GM12878 (cell line): ENCODE measurements around the gene ZC3H6.

Experiments used
- BACH1 ChIP-seq: fragments of 450-650 bp; IDR thresholded peaks from 2 replicates; pipeline ENCODE4 v1.6.1; 2017; ENCODE audit warnings: mild to moderate bottlenecking, borderline replicate concordance
- FOXK2 ChIP-seq: fragments of 450-650 bp; IDR thresholded peaks from 2 replicates; pipeline ENCODE4 v1.6.1; 2017; ENCODE audit warnings: mild to moderate bottlenecking, moderate library complexity
- RCOR1 ChIP-seq: conservative IDR thresholded peaks from 2 replicates; pipeline ENCODE4 v1.6.1; 2012; ENCODE audit warnings: low read depth, low read length, improper control_type of control experiment
- RFX5 ChIP-seq: IDR thresholded peaks from 2 replicates; pipeline ENCODE4 v1.6.1; 2011; ENCODE audit warnings: low read depth, low read length, improper control_type of control experiment
- SMC3 ChIP-seq: IDR thresholded peaks from 2 replicates; pipeline ENCODE4 v1.6.1; 2011; ENCODE audit warnings: low read length, improper control_type of control experiment, borderline replicate concordance
- SREBF2 ChIP-seq: IDR thresholded peaks from 2 replicates; pipeline ENCODE4 v1.6.1; 2012; ENCODE audit warnings: mild to moderate bottlenecking, low read length
- ZNF274 ChIP-seq: IDR thresholded peaks from one replicate; pipeline ENCODE4 v1.8.0; 2011; ENCODE audit not compliant: insufficient read length, insufficient read depth
- TF ChIP-seq, protein P1 (sequence below), 3 experiments: IDR thresholded peaks in 2 of 3; conservative IDR thresholded peaks in 1 of 3; 2 replicates each; pipeline ENCODE4 v1.5.1; 2011; ENCODE audit warnings: low read depth in 3 of 3, low read length in 3 of 3, mild to moderate bottlenecking in 3 of 3, control low read depth in 2 of 3, moderate library complexity in 2 of 3, inconsistent platforms in 1 of 3, mixed read lengths in 1 of 3; ENCODE audit not compliant: control insufficient read depth in 2 of 3, insufficient read depth in 1 of 3; ENCODE audit errors: extremely low read depth in 1 of 3

GRCh38 chr2:112242384-112242783, 33.0 kb upstream of the ZC3H6 start:
- TF ChIP-seq, protein P1, sequence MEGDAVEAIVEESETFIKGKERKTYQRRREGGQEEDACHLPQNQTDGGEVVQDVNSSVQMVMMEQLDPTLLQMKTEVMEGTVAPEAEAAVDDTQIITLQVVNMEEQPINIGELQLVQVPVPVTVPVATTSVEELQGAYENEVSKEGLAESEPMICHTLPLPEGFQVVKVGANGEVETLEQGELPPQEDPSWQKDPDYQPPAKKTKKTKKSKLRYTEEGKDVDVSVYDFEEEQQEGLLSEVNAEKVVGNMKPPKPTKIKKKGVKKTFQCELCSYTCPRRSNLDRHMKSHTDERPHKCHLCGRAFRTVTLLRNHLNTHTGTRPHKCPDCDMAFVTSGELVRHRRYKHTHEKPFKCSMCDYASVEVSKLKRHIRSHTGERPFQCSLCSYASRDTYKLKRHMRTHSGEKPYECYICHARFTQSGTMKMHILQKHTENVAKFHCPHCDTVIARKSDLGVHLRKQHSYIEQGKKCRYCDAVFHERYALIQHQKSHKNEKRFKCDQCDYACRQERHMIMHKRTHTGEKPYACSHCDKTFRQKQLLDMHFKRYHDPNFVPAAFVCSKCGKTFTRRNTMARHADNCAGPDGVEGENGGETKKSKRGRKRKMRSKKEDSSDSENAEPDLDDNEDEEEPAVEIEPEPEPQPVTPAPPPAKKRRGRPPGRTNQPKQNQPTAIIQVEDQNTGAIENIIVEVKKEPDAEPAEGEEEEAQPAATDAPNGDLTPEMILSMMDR (IDR thresholded peaks at IDR 0.05 in 2 of 3, conservative IDR thresholded peaks at IDR 0.05 in 1 of 3; ENCODE audit: control insufficient read depth in 2 of 3, extremely low read depth in 1 of 3, insufficient read depth in 1 of 3, low read depth in 3 of 3, low read length in 3 of 3): no peak
- no peak for TF ChIP-seq RFX5
- no peak for TF ChIP-seq SREBF2
- no peak for TF ChIP-seq RCOR1
- TF ChIP-seq ZNF274: no peak
- TF ChIP-seq FOXK2: no peak
- TF ChIP-seq SMC3: no peak
- TF ChIP-seq BACH1: no peak
